HG02623 (cell line): ENCODE results near the gene SOCS3.
"Not testable (repeated sequence)": the region's sequence is repeated elsewhere in the genome, so short reads cannot be mapped to it uniquely, and the experiment has no call there.

Source experiments
- ATAC-seq: cut with Tn5 transposase; IDR thresholded peaks from one replicate; pipeline ENCODE4 v1.9.1; 2021; ENCODE audit warnings: moderate library complexity; ENCODE audit not compliant: unreplicated experiment

Gene SOCS3

GRCh38 chr17:78313735-78314648 is 45.9 kb downstream of the SOCS3 start:
- no peak for ATAC-seq

DNA sequence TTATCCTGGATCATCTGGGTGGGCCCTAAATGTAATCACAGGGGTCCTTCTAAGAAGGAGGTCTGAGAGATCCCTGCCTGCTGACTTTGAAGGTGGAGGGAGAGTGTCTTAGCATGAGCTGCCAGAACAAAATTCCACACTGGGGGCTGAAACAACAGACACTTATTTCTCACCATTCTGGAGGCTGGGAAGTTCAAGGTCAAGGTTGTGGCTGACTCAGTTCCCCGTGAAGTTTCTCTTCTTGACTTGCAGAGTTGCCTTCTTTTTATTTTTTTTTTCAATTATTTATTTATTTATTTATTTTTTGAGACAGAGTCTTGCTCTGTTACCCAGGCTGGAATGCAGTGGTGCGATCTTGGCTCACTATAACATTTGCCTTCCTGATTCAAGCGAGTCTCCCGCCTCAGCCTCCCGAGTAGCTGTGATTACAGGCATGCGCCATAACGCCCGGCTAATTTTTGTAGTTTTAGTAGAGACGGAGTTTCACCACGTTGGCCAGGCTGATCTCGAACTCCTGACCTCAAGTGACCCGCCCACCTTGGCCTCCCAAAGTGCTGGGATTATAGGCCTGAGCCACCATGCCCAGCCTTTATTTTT is 50.1 kb downstream of the SOCS3 start:
- ATAC-seq: not testable (repeated sequence)

DNA sequence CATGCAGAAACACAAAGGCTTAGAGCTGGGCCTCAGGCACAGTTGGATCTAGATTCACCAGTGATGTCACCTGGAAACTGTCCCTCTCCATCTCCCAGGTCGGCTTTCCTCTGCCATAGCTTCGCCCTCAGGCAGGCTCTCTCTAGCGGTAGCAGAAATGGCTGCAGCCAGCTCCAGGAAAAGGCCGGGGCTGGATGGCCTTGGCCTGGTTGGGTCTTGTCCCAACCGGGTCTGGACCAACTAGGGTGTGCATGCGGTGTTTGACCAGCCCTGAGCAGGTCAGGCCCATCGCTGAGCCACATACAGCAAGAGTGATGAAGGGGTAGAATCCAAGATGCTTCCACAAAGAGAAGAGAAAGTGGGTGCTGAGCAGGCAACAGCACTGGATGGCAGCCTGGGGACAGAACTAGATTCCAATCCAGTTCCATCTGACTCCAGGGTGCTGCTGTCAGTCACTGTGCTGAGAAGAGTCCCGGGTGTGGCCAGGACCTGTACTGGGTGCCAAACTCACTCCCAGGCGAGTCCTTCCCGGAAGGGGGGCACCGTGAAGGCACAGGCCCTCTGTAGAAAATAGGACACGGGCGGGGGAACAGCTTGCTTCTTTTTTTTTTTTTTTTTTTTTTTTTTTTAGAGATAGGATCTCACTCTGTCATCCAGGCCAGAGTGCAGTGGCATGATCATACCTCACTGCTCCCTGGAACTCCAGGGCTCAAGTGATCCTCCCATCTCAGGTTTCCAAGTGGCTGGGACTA is 51.8 kb downstream of the SOCS3 start:
- no peak for ATAC-seq

DNA sequence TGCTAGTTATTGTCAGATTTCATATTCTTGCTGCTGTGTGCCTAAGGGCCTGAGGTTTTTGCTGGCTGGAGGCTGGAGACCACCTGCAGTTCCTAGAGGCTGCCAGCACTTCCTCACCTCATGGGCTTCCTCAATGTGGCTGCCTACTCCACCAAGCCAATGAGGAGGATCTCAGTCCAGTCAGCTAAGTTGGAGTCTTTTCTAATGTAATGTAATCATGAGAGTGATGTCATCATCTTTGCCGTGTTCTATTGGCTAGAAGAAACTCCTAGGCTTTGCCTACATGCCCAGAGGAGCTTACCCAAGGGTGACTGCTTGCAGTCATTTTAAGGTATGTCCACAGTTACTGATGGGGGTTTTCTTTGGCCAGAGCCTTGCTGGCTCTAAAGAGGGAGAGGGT is 53.0 kb downstream of the SOCS3 start:
- no peak for ATAC-seq
